Ishikawa (cell line): Measurements from ENCODE around the gene NELL1.

Experiments used
- CEBPB ChIP-seq: IDR thresholded peaks from 2 replicates; pipeline ENCODE4 v1.6.1; 2012
- CREB1 ChIP-seq: IDR thresholded peaks from 2 replicates; pipeline ENCODE4 v1.6.1; 2012; ENCODE audit warnings: low read depth
- EP300 ChIP-seq: IDR thresholded peaks from 2 replicates; pipeline ENCODE4 v1.6.1; 2012; ENCODE audit warnings: borderline replicate concordance
- FOXM1 ChIP-seq: IDR thresholded peaks from 2 replicates; pipeline ENCODE4 v1.6.1; 2012; ENCODE audit warnings: low read depth, borderline replicate concordance
- RAD21 ChIP-seq: IDR thresholded peaks from 2 replicates; pipeline ENCODE4 v1.6.1; 2012; ENCODE audit warnings: low read depth
- TAF1 ChIP-seq: IDR thresholded peaks from 2 replicates; pipeline ENCODE4 v1.6.1; 2012; ENCODE audit warnings: low read depth, mild to moderate bottlenecking
- TCF12 ChIP-seq: IDR thresholded peaks from 2 replicates; pipeline ENCODE4 v1.6.1; 2012; ENCODE audit warnings: low read depth
- TEAD4 ChIP-seq: IDR thresholded peaks from 2 replicates; pipeline ENCODE4 v1.6.1; 2012
- ZBTB7A ChIP-seq: IDR thresholded peaks from 2 replicates; pipeline ENCODE4 v1.6.1; 2012; ENCODE audit warnings: low read depth
- TF ChIP-seq, protein P1 (sequence below): IDR thresholded peaks from 2 replicates; pipeline ENCODE4 v1.6.1; 2012
- TF ChIP-seq, protein P2 (sequence below): IDR thresholded peaks from 2 replicates; pipeline ENCODE4 v1.6.1; 2012; ENCODE audit warnings: low read depth, mild to moderate bottlenecking

DNA sequence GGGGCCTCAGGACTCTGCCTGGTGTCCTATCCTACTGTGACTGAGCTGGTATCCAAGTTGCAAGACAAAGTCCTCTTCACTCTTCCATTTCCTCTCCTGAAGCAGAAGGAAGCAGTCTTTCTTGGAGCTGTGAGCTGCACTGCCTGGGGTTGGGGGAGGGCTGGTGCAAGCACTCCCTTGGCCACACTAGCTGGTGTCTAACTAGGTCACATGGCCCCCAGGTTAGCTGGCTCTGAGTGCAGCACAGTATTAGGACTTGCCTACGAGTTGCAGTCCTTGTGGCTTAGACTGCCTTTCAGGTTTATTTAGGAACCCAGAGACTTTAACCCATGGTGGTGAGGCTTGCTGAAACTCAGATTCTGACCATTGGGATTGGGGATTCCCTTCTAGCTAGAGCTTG lies 138.9 kb downstream of the NELL1 start:
- TF ChIP-seq TEAD4 (no peak), EP300 (no peak), RAD21 (no peak), CREB1 (no peak), CEBPB (no peak), ZBTB7A (no peak), FOXM1 (no peak), TAF1 (no peak), TCF12 (no peak)
- TF ChIP-seq, protein P1, sequence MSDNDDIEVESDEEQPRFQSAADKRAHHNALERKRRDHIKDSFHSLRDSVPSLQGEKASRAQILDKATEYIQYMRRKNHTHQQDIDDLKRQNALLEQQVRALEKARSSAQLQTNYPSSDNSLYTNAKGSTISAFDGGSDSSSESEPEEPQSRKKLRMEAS: no peak
- TF ChIP-seq, protein P2, sequence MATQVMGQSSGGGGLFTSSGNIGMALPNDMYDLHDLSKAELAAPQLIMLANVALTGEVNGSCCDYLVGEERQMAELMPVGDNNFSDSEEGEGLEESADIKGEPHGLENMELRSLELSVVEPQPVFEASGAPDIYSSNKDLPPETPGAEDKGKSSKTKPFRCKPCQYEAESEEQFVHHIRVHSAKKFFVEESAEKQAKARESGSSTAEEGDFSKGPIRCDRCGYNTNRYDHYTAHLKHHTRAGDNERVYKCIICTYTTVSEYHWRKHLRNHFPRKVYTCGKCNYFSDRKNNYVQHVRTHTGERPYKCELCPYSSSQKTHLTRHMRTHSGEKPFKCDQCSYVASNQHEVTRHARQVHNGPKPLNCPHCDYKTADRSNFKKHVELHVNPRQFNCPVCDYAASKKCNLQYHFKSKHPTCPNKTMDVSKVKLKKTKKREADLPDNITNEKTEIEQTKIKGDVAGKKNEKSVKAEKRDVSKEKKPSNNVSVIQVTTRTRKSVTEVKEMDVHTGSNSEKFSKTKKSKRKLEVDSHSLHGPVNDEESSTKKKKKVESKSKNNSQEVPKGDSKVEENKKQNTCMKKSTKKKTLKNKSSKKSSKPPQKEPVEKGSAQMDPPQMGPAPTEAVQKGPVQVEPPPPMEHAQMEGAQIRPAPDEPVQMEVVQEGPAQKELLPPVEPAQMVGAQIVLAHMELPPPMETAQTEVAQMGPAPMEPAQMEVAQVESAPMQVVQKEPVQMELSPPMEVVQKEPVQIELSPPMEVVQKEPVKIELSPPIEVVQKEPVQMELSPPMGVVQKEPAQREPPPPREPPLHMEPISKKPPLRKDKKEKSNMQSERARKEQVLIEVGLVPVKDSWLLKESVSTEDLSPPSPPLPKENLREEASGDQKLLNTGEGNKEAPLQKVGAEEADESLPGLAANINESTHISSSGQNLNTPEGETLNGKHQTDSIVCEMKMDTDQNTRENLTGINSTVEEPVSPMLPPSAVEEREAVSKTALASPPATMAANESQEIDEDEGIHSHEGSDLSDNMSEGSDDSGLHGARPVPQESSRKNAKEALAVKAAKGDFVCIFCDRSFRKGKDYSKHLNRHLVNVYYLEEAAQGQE: no peak
